ENCODE measurements around the gene PPP1R13B.

PPP1R13B gene

GRCh38 chr14:103736546-103737431, 110.6 kb downstream of the PPP1R13B start:
- peak; percentile 3 for DNase-seq (ENCODE audit: insufficient read length, low spot score)
- no peak for TF ChIP-seq CTCF (IDR thresholded peaks at IDR 0.05; ENCODE audit: insufficient read depth, missing control alignments)
- FAIRE-seq = no peak

- FAIRE-seq (no peak), DNase-seq (ENCODE audit: insufficient read length, low spot score) (no peak)
- TF ChIP-seq CTCF (IDR thresholded peaks at IDR 0.05; ENCODE audit: insufficient read depth, missing control alignments) = no peak
Observed at GRCh38 chr14:103735815-103736545, 111.4 kb downstream of the PPP1R13B start.

- FAIRE-seq (no peak), DNase-seq (ENCODE audit: insufficient read length, low spot score) (no peak)
- no peak for TF ChIP-seq CTCF (IDR thresholded peaks at IDR 0.05; ENCODE audit: insufficient read depth, missing control alignments)
Observed at GRCh38 chr14:103735439-103735814, 111.9 kb downstream of the PPP1R13B start.

- FAIRE-seq (no peak), DNase-seq (ENCODE audit: insufficient read length, low spot score) (no peak)
- TF ChIP-seq CTCF (IDR thresholded peaks at IDR 0.05; ENCODE audit: insufficient read depth, missing control alignments) = no peak
Observed at GRCh38 chr14:103735022-103735421, 112.4 kb downstream of the PPP1R13B start.

- DNase-seq (ENCODE audit: insufficient read length, low spot score) (no peak), FAIRE-seq (no peak)
- TF ChIP-seq CTCF (IDR thresholded peaks at IDR 0.05; ENCODE audit: insufficient read depth, missing control alignments) = no peak
Observed at GRCh38 chr14:103734081-103734888, 113.1 kb downstream of the PPP1R13B start.

- DNase-seq (ENCODE audit: insufficient read length, low spot score) (no peak), FAIRE-seq (no peak)
- TF ChIP-seq CTCF (IDR thresholded peaks at IDR 0.05; ENCODE audit: insufficient read depth, missing control alignments) = no peak
Observed at GRCh38 chr14:103733651-103734050, 113.7 kb downstream of the PPP1R13B start.
